IPS-11a (cell line): Measurements from ENCODE around the gene OR52I1.

Experiments used
- H3K4me3 ChIP-seq: one replicate; pipeline ENCODE4 v1.5.1; 2013; ENCODE audit warnings: low read depth, low read length, control low read depth

The OR52I1 gene

DNA sequence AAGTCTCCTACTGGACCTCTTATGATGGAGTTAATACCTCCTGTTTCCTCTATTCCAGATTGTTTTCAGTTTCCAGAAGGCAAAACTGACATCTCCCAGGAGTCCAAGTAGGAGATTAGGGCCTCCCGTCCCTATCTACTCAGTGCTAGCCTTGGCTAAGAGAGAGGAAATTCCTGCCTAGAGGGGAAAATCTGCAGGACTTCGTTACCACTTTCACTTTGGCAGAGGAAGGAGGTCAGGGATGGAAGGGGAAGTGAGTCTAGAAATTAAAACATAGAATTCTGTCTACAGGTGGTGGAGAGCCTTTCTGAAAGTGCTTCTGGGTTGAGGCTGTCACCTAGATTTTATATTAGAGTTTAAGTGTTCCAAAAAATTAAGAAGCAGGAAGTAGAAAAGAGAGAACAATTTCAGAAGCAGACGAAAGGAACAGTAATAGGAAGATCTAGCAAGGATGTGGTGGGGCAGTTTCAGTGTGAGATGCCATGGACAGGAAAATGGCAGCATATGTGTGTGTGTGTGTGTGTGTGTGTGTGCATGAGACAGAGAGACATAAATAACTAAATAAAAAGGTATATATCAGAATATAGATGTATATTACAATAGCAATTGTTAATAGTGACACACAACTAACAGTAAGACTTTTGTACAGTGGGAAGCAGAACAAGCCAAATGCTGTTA is 16.6 kb downstream of the OR52I1 start:
- H3K4me3 ChIP-seq: no peak overlapping the region

DNA sequence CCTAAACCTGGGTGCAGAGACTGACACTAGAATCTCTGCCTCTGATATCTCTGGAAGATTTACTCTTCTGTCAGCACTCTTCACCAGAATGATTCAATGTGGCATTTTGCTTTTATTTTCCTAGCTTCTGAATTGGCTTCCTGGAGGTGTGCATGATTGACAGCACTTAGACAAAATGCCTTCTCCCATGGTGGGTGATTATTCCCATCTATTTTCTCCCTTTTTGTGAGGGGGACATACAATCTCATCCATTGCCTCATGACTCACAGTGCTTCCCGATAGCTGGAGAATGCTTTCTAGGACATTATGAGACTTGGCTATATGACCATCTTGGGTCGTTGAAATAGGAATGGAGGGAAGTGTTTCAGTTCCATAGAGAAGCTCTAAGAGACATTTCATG is 18.1 kb downstream of the OR52I1 start:
- H3K4me3 ChIP-seq: no peak overlapping the region

DNA sequence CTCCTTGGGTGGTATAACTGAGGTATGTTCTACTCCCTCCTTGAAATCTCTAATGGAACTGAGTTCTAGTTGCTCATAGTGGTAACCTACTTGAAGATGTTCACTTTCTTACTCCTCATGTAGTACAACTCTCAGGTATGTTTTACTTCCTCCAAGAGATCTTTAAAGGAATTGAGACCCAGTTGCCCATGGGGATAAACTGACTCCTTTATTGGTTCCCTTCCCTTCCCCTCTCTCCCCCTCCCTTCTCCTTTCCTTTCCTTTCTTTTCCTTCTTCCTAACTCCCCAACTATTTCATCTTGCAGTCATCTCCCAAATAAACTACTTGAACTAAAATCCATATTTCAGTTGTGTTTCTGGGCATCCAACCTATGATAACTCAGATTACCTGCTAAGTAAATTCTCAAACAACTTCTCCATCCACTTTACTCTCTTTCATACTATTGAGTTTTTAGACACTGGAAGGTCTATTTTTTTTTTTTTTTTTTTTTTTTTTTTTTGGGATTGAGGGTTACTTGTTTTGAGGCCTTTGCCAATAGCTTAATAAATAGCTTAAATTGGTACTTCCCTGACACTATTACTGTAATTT is 22.1 kb downstream of the OR52I1 start:
- H3K4me3 ChIP-seq: no peak overlapping the region

DNA sequence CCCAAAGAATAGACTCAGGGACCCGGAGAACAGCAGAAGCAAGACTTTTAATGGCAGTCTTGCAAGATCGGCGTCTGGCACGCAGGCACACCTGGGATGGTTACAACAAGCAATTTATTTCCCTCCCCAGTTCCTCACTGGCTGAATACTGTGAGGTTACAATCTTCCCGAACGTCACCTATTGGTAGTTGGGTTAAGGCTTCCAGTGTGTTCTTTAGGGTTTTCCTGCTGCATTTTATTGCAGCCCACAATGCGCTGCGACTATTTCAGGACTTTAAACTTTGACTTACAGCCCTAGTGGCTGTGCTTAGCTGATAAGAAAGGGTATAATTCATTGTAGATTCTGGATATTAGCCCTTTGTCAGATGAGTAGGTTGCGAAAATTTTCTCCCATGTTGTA is 25.7 kb downstream of the OR52I1 start:
- H3K4me3 ChIP-seq: no peak overlapping the region

DNA sequence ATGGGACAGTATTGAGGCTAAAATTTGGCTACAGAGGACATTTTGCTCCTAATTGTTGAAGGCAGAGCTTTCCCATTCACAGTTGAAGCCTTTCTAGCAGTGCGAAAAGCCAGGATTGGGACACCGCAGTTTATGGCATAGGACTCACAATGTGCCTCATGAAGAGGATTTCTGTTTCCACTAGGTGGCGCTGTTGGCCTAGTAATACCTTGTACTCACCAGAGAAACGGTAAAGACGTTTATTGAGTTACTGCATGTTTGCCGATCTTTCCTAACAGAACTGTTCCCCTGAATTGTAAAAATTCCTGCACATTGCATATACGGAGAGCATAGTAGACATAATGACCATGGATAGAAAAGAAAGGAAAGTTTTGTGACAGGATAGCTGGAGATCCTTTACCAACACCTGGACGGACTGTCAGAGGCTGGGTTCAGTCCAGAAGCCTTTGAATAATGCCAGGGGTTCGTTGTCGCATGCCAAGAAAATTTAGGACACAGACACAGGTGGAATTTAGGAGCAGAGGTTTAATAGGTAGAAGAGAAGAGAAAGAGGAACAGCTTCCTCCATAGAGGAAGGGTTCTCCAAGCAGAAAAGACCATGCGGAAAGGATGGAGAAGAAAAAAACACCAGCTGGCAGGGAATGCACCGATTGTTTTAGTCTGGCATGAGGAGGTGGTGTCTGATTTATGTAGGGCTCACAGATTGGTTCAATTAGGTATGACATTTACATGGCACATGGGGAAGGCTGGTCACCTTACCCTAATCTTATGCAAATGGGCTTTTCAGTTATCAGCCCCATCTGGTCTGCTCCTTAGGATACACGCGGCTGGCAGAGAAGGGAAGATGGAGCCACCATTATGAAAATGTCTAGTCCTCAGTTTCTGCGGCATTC is 32.6 kb downstream of the OR52I1 start:
- no peak overlapping the region for H3K4me3 ChIP-seq

DNA sequence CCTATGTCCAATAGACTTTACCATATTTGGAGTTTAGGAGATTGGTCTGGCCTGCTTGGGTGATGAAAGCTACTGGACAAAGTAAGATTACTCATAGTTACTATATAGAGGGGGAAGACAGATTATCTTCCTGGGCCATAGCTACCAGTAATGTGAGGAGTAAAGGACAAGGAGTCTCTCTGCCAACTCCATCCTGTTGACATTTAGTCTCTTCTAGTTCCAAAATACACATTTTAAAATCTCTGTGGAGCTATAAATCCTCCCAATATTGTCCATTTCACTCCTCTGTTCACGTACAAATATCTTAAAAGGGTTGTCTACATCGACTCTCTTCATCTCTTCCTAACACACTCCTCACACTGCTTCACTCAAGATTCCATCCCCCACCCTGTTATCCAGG is 42.3 kb downstream of the OR52I1 start:
- H3K4me3 ChIP-seq: no peak overlapping the region

DNA sequence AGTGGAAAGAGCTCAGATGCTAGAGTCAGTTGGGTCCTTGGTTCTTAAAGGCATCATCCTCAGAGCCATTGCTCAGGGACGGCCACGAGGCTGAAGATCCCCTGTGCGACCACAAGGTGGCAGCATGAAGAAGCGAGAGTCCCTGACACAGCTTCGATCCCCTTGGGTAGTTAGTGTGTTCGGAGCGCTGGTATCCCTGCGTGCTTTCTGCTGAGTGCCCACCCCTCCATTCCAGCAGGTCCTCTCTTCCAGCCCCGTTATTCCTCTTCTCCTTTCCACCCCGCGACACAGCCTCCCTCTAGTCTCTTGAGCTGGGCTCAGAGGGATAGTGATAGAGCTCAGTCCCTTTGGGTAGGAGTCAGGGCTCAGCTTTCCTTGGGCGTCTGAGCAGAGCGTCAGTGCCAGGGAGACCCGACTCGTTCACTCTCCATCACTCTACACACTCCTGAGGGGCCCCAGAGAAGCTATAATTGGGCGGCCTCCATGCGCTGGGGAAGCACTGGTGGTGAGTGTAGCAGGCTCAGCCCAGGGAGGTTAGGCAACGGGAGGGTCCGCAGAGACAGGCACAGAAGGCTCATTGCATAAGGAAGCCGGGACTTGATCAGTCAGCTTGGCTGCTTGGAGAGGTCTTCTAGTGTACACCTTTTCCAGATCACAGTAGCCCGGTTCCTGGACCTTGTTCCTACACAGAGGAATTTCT is 43.3 kb downstream of the OR52I1 start, which contains the start of gene OR51D1:
Gene OR51D1 (plus strand): TSS at position 516 of the 700 bp plus-strand sequence. CDS start 2,314 bp downstream, outside the sequence.
- no peak within 1 kb of the TSS for H3K4me3 ChIP-seq

DNA sequence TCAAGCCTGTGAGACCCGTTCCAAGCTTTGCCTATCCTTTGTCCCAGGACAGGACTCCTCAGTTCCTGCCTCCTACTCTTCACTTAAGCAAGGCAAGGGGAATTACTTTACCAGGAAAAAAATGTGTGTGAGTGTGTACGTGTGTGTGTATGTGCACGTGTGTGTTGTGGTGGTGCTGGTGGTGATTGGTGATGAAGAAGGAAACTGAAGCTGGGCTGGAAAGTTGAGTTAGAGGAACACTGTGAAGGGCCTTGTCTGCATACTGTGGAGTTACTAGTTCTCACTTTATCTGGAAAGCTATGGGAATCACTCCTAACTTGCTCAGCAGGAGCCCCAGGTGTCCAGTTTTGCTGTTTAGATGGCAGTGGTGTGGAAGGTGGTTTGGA is 43.8 kb downstream of the OR52I1 start:
- no peak overlapping the region for H3K4me3 ChIP-seq

DNA sequence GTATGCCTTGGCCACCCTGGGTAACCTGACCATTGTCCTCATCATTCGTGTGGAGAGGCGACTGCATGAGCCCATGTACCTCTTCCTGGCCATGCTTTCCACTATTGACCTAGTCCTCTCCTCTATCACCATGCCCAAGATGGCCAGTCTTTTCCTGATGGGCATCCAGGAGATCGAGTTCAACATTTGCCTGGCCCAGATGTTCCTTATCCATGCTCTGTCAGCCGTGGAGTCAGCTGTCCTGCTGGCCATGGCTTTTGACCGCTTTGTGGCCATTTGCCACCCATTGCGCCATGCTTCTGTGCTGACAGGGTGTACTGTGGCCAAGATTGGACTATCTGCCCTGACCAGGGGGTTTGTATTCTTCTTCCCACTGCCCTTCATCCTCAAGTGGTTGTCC is 46.1 kb downstream of the OR52I1 start:
- H3K4me3 ChIP-seq: no peak overlapping the region

DNA sequence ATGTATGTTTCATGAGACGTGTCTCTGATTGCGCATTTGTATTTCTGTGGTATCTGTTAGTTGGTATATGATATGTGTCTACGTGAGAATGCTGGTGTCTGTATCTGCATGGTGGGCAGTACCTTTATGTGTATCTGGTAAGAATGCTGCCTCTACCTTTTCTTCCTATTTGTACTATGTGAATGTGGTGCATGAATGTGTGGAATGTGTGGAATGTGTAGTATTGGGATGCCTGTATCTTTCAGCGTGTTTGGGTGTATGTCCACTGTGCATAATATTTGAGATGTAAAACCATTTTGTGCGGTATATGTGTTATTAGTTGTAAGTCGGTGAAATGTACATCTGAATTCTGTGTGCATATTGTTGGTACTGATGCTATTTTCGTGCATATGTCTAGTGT is 47.7 kb downstream of the OR52I1 start:
- no peak overlapping the region for H3K4me3 ChIP-seq

DNA sequence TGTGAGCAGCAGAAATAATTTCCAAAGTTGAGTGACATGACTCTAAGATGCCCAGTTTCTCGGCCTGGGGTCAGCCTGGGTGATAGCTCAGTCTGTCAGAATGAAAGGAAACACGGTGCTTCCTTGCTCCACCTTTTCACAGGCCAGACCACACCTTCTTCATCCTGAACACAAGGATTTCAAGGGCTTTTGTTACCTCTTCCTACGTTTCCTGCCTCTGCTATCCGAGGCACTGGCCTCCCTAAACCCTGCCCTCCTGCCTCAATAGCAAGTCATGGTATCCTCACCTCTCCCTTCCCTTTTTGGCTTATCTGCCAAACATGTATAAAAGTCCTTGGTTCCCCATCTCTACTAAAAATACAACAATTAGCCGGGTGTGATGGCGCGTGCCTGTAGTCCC is 48.2 kb downstream of the OR52I1 start:
- no peak overlapping the region for H3K4me3 ChIP-seq

DNA sequence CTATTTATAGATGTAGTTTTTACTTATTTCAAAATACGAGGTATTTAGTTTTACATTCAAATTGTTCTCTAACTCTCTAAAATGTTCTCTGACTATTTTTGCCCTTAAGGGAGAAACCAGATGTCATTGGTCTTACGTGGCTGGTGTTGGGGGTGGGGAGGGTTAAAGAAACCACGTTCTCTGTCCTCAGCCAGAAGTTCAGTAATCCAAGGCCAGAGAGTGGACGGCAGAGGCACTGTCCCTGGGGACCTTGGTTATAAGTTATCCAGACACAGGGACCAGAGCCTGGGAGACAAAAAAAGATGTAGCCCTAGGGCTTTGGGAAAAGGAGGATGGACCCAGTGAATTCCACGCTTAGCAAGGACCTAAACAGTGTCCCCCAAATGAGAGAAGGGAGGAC is 49.2 kb downstream of the OR52I1 start:
- H3K4me3 ChIP-seq: no peak overlapping the region

DNA sequence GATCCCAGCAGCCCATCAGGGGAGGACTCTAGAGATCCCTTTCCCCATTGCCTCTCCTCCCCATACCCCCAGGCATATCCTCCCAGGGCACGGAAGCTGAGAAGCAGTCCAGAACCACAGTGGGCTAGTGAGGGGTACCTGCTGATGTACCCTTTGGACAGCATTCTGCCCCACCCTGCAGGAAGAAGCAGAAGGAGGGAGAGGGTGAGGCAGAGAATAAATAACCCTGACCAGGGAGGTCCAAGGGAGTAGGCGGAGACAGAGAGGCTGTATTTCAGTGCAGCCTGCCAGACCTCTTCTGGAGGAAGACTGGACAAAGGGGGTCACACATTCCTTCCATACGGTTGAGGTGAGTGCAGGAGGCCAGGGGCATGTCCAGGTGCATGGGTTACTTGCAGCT is 49.8 kb downstream of the OR52I1 start, which contains the start of gene OR51E1:
Gene OR51E1 (plus strand): TSS at position 301 of the 400 bp plus-strand sequence. CDS start 8,545 bp downstream, outside the sequence.
- no peak within 1 kb of the TSS for H3K4me3 ChIP-seq

DNA sequence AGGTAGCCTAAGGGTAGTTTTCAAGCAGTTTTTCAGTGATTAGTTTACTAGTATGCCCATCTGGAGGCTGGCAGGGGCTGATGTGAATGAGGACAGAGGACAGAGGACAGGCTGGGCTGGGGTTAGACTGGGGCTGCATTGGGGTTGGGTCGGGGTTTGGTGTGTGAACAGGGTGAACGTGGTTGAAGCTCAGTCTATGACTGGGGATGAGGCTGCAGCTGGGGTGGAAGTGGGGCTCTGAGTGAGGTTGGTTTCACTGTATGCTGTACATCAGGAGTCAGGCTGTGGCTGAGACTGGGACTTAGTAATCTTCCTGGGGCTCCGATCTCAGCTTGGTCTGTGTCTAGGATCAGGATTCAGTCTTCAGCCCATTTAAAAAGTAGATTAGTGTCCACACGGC is 50.4 kb downstream of the OR52I1 start:
- H3K4me3 ChIP-seq: no peak overlapping the region
